ENCODE data around the gene PRR14.

- TF ChIP-seq CTCF (conservative IDR thresholded peaks at IDR 0.05; ENCODE audit: low read length) (no peak), EZH2phosphoT487 (IDR thresholded peaks at IDR 0.05; ENCODE audit: borderline replicate concordance) (no peak)
Measured at GRCh38 chr16:30641378-30641982, 9.3 kb upstream of the PRR14 start.

Data from Loucy (cell line).